Measurements from ENCODE around the gene NHLH1. TPM values are rescaled to one million over a fixed set of nuclear protein-coding genes. Genes with fewer than 3 reads are reported as not detected.

NHLH1 gene
- total RNA-seq, 3 donors from 2014 or later (not counting 1 experiment from before 2014, with no cell fraction given): 0.13 to 0.16 TPM; not detected in 1

DNA sequence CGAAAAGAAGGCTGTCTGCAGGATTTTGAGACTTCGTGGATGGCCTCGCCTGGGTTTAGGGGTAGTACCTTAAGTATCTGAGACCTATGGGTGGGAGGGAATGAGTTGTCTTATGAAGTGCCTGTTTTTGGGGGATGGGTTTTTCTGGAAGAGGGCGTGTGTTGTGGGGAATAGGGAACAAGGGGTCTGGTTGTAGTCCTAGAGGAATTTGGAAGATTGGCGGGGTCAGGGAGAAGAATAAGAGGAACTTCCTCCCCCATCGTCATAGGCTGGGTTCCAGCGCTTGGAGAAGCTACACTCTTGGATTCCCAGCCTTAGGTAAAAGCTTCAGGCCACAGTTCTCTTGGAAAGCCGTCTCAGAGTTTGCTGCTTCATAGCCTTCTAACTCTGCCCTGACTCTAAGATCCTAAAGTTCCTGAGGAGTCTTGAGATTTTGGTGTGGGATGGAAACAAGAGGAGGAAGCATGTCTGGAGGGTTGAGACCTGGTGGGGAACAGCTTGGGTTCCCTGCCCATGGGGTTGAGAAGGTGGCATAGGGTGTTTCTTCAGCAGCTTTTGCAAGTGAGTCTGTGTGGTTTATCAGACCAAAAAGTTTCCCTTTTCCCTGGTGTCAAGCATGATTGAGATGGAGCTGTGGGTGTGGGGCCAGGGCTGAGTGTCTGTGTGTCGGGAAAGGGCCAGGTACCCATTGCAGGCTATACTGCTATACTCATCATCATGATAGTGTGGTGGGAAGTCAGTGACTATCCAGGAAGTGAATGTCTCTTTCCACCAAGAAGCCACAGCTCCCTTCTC lies 35.3 kb downstream of the NHLH1 start:
- Mint-ChIP-seq H3K9me3 (no peaks in the 10 kb centered on the region), H3K4me3 (peak overlapping the region; percentile 25), H3K4me1 (peaks cover 0 to 24% of the 10 kb centered on the region in 2 donors), H3K27ac (no peak overlapping the region), H3K36me3 (no peaks in the 10 kb centered on the region), H3K27me3 (ENCODE audit: low read depth in 2 of 2) (peaks cover 18 to 22% of the 10 kb centered on the region in 2 donors)
- intact Hi-C loops (cut with micrococcal nuclease): no loop called here
- Histone ChIP-seq H3K36me3 (ENCODE audit: control insufficient read depth, insufficient read depth, low read length) (no peaks in the 10 kb centered on the region), H3K4me1 (ENCODE audit: control insufficient read depth, insufficient read depth, low read length) (peaks cover 15% of the 10 kb centered on the region), H3K27ac (ENCODE audit: low read length) (no peak overlapping the region), H3K4me3 (ENCODE audit: low read length) (no peak overlapping the region), H3K9me3 (ENCODE audit: control insufficient read depth, insufficient read depth, low read length) (no peaks in the 10 kb centered on the region), H3K27me3 (ENCODE audit: control insufficient read depth, insufficient read depth, low read length) (peaks cover 19% of the 10 kb centered on the region)
- 85% methylated on average over 7 of the region's 9 CpGs for WGBS (ENCODE audit: insufficient coverage)
- no peak for ATAC-seq
- DNase-seq: no peak
- TF ChIP-seq, protein P1, sequence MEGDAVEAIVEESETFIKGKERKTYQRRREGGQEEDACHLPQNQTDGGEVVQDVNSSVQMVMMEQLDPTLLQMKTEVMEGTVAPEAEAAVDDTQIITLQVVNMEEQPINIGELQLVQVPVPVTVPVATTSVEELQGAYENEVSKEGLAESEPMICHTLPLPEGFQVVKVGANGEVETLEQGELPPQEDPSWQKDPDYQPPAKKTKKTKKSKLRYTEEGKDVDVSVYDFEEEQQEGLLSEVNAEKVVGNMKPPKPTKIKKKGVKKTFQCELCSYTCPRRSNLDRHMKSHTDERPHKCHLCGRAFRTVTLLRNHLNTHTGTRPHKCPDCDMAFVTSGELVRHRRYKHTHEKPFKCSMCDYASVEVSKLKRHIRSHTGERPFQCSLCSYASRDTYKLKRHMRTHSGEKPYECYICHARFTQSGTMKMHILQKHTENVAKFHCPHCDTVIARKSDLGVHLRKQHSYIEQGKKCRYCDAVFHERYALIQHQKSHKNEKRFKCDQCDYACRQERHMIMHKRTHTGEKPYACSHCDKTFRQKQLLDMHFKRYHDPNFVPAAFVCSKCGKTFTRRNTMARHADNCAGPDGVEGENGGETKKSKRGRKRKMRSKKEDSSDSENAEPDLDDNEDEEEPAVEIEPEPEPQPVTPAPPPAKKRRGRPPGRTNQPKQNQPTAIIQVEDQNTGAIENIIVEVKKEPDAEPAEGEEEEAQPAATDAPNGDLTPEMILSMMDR (IDR thresholded peaks at IDR 0.05): no peak

DNA sequence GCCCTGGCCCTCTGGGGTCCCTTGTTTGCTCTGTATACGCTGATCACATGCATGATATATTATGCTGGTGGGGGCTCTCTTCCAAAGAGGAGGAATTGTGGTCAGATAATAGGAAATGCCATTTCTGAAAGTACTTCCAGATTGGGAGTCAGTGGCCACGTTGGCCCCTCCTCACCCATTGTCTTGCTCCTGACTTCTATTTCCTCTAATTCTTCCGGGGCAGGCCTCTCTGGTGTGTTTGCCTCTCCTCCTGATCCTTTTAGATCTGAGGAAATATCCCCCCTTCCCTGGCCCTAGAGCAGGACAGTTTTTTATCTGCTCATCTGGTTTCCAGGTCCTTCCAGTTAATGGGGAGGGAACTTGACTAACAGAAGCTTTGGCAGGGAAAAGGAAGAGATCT lies 36.4 kb downstream of the NHLH1 start:
- Mint-ChIP-seq H3K4me1 (peaks cover 0 to 24% of the 10 kb centered on the region in 2 donors), H3K27ac (no peak overlapping the region), H3K36me3 (no peaks in the 10 kb centered on the region), H3K9me3 (no peaks in the 10 kb centered on the region), H3K27me3 (ENCODE audit: low read depth in 2 of 2) (peaks cover 18 to 22% of the 10 kb centered on the region in 2 donors), H3K4me3 (no peak overlapping the region)
- Histone ChIP-seq H3K4me1 (ENCODE audit: control insufficient read depth, insufficient read depth, low read length) (peaks cover 15% of the 10 kb centered on the region), H3K27ac (ENCODE audit: low read length) (no peak overlapping the region), H3K27me3 (ENCODE audit: control insufficient read depth, insufficient read depth, low read length) (peaks cover 19% of the 10 kb centered on the region), H3K36me3 (ENCODE audit: control insufficient read depth, insufficient read depth, low read length) (no peaks in the 10 kb centered on the region), H3K9me3 (ENCODE audit: control insufficient read depth, insufficient read depth, low read length) (no peaks in the 10 kb centered on the region), H3K4me3 (ENCODE audit: low read length) (no peak overlapping the region)
- intact Hi-C loops (cut with micrococcal nuclease): no loop called here
- 62% methylated on average over 3 of the region's 3 CpGs for WGBS (ENCODE audit: insufficient coverage)
- TF ChIP-seq, protein P1 (IDR thresholded peaks at IDR 0.05): no peak
- DNase-seq (no peak), ATAC-seq (no peak)

DNA sequence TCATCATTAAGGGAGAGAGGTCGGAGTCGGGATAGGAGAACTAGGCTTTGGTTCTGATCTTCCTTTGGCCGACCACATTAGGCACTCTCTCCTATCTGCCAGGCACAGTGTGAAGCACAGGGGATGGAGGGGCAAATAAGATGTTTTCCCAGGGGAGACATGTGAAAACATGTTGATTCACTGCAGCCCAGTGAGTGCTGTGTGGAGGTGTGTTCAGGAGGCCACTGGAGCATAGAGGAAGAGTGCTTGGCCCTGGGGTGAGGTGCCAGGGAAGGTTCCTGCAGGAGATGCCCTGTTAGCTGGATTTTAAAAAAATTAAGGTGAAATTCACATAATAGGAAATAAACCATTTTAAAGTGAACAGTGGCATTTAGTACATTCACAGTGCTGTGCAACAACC lies 37.2 kb downstream of the NHLH1 start:
- Histone ChIP-seq H3K36me3 (ENCODE audit: control insufficient read depth, insufficient read depth, low read length) (no peaks in the 10 kb centered on the region), H3K27ac (ENCODE audit: low read length) (no peak overlapping the region), H3K27me3 (ENCODE audit: control insufficient read depth, insufficient read depth, low read length) (peaks cover 19% of the 10 kb centered on the region), H3K9me3 (ENCODE audit: control insufficient read depth, insufficient read depth, low read length) (no peaks in the 10 kb centered on the region), H3K4me3 (ENCODE audit: low read length) (no peak overlapping the region), H3K4me1 (ENCODE audit: control insufficient read depth, insufficient read depth, low read length) (peaks cover 15% of the 10 kb centered on the region)
- ATAC-seq (no peak), DNase-seq (no peak)
- Mint-ChIP-seq H3K9me3 (no peaks in the 10 kb centered on the region), H3K36me3 (no peaks in the 10 kb centered on the region), H3K27ac (no peak overlapping the region), H3K4me1 (peaks cover 0 to 24% of the 10 kb centered on the region in 2 donors), H3K27me3 (ENCODE audit: low read depth in 2 of 2) (peaks cover 18 to 19% of the 10 kb centered on the region in 2 donors), H3K4me3 (no peak overlapping the region)
- 95% methylated on average over 3 of the region's 3 CpGs for WGBS (ENCODE audit: insufficient coverage)
- TF ChIP-seq, protein P1 (IDR thresholded peaks at IDR 0.05): no peak
- intact Hi-C loops (cut with micrococcal nuclease): no loop called here
